Neural progenitor cell (in vitro differentiated cells): Measurements from ENCODE around the gene PLCB1.

Source experiments
- CTCF ChIP-seq: fragments of 200-600 bp; sonication (generic); IDR thresholded peaks from 2 replicates; pipeline ENCODE4 v1.5.1; 2017; ENCODE audit warnings: antibody characterized with exemption, mild to moderate bottlenecking
- EZH2 ChIP-seq: fragments of 200-600 bp; sonication (generic); IDR thresholded peaks from 2 replicates; pipeline ENCODE4 v1.6.1; 2017; ENCODE audit warnings: antibody characterized with exemption, mild to moderate bottlenecking, moderate library complexity
- EZH2phosphoT487 ChIP-seq: fragments of 200-600 bp; sonication (generic); IDR thresholded peaks from 2 replicates; pipeline ENCODE4 v1.6.1; 2017; ENCODE audit warnings: antibody characterized with exemption

- no peak for TF ChIP-seq CTCF
- no peak for TF ChIP-seq EZH2
- TF ChIP-seq EZH2phosphoT487 = no peak
These were observed 724.6 kb downstream of the PLCB1 start for GRCh38 chr20:8856668-8857067.
